MM.1S (cell line): ENCODE results near the gene NUBP1.

ENCODE experiments used
- DNase-seq: peaks from one replicate; pipeline ENCODE4 v3.0.0-alpha.2; 2015
- H2AFZ ChIP-seq: fragments of 300-600 bp; sonication (generic); 2 replicates; pipeline ENCODE4 v1.6.0; 2016; ENCODE audit warnings: antibody characterized with exemption, low read length
- H3F3A ChIP-seq: fragments of 300-600 bp; sonication (generic); 2 replicates; pipeline ENCODE4 v1.6.1; 2016; ENCODE audit warnings: mild to moderate bottlenecking, antibody characterized with exemption, low read length, moderate library complexity, mixed read lengths; ENCODE audit not compliant: insufficient read depth
- H3K27ac ChIP-seq: fragments of 300-600 bp; sonication (generic); 2 replicates; pipeline ENCODE4 v1.5.1; 2016; ENCODE audit warnings: mild to moderate bottlenecking, low read length
- H3K27me3 ChIP-seq: fragments of 300-600 bp; sonication (generic); replicated peaks from 2 replicates; pipeline ENCODE4 v1.6.0; 2016; ENCODE audit warnings: low read length; ENCODE audit not compliant: insufficient read depth
- H3K36me3 ChIP-seq: fragments of 300-600 bp; sonication (generic); replicated peaks from 2 replicates; pipeline ENCODE4 v1.6.1; 2016; ENCODE audit warnings: mild to moderate bottlenecking, low read length, mixed read lengths; ENCODE audit not compliant: insufficient read depth
- H3K4me1 ChIP-seq: fragments of 300-600 bp; sonication (generic); 2 replicates; pipeline ENCODE4 v1.6.1; 2016; ENCODE audit warnings: low read length, mixed read lengths
- H3K4me2 ChIP-seq: fragments of 300-600 bp; sonication (generic); 2 replicates; pipeline ENCODE4 v1.6.0; 2016; ENCODE audit warnings: low read depth, low read length
- H3K4me3 ChIP-seq: fragments of 300-600 bp; sonication (generic); 2 replicates; pipeline ENCODE4 v1.5.1; 2016; ENCODE audit warnings: low read length, mixed read lengths
- H3K79me2 ChIP-seq: fragments of 300-600 bp; sonication (generic); 2 replicates; pipeline ENCODE4 v1.6.1; 2016; ENCODE audit warnings: mixed run types, low read length, mixed read lengths
- H3K9ac ChIP-seq: fragments of 300-600 bp; sonication (generic); 2 replicates; pipeline ENCODE4 v1.6.1; 2016; ENCODE audit warnings: low read length, mixed read lengths
- H3K9me2 ChIP-seq: fragments of 300-600 bp; sonication (generic); replicated peaks from 2 replicates; pipeline ENCODE4 v1.6.1; 2016; ENCODE audit warnings: mild to moderate bottlenecking, low read length, mixed read lengths; ENCODE audit not compliant: insufficient read depth
- H3K9me3 ChIP-seq: fragments of 300-600 bp; sonication (generic); replicated peaks from 2 replicates; pipeline ENCODE4 v1.6.1; 2016; ENCODE audit warnings: mild to moderate bottlenecking, low read length, mixed read lengths; ENCODE audit not compliant: insufficient read depth
- H4K20me1 ChIP-seq: fragments of 300-600 bp; sonication (generic); 2 replicates; pipeline ENCODE4 v1.6.1; 2016; ENCODE audit warnings: mild to moderate bottlenecking, low read length, moderate library complexity, mixed read lengths; ENCODE audit not compliant: insufficient read depth
- EZH2 ChIP-seq: fragments of 300-600 bp; sonication (generic); optimal IDR thresholded peaks from 2 replicates; pipeline ENCODE3; 2017; ENCODE audit warnings: low read depth, mild to moderate bottlenecking, antibody characterized with exemption, low read length, mixed read lengths
- EZH2phosphoT487 ChIP-seq: fragments of 300-600 bp; sonication (generic); IDR thresholded peaks from 2 replicates; pipeline ENCODE4 v1.6.1; 2018; ENCODE audit warnings: antibody characterized with exemption, low read length
- TF ChIP-seq, protein P1 (sequence below): fragments of 300-600 bp; sonication (generic); IDR thresholded peaks from 2 replicates; pipeline ENCODE4 v1.5.1; 2016; ENCODE audit warnings: antibody characterized with exemption, low read length, mixed read lengths

NUBP1 gene

DNA sequence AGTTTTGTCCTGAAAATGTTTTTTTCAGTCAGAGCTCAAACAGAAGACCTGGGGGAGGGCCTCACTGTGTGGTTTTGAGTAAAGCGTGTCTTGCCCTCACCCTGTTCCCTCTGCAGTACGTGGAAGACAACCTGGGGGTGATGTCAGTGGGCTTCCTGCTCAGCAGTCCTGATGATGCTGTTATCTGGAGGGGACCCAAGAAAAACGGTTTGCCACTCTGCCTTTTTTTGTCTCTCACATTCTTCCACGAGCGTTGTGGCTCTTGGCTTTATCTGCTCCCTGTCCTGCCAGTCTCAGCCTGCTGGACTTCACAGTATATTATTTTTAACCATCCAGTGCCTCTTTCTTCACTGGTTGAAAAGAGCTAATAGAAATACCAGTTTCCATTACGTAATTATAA, 12.9 kb downstream of the NUBP1 start:
- no peaks in the 10 kb centered on the region for H3K36me3 ChIP-seq
- DNase-seq, result no peak
- H2AFZ ChIP-seq, result no peak overlapping the region
- no peak overlapping the region for H3K4me3 ChIP-seq
- H3K27ac ChIP-seq, result no peak overlapping the region
- H3K79me2 ChIP-seq, result no peaks in the 10 kb centered on the region
- no peaks in the 10 kb centered on the region for H3K4me1 ChIP-seq
- TF ChIP-seq EZH2, result no peak
- no peak for TF ChIP-seq EZH2phosphoT487
- TF ChIP-seq, protein P1, sequence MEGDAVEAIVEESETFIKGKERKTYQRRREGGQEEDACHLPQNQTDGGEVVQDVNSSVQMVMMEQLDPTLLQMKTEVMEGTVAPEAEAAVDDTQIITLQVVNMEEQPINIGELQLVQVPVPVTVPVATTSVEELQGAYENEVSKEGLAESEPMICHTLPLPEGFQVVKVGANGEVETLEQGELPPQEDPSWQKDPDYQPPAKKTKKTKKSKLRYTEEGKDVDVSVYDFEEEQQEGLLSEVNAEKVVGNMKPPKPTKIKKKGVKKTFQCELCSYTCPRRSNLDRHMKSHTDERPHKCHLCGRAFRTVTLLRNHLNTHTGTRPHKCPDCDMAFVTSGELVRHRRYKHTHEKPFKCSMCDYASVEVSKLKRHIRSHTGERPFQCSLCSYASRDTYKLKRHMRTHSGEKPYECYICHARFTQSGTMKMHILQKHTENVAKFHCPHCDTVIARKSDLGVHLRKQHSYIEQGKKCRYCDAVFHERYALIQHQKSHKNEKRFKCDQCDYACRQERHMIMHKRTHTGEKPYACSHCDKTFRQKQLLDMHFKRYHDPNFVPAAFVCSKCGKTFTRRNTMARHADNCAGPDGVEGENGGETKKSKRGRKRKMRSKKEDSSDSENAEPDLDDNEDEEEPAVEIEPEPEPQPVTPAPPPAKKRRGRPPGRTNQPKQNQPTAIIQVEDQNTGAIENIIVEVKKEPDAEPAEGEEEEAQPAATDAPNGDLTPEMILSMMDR, result no peak
- H3K4me2 ChIP-seq, result no peak overlapping the region
- H4K20me1 ChIP-seq, result no peaks in the 10 kb centered on the region
- H3K27me3 ChIP-seq, result no peaks in the 10 kb centered on the region
- no peak overlapping the region for H3K9ac ChIP-seq
- no peaks in the 10 kb centered on the region for H3K9me3 ChIP-seq
- no peaks in the 10 kb centered on the region for H3F3A ChIP-seq
- H3K9me2 ChIP-seq, result no peaks in the 10 kb centered on the region

DNA sequence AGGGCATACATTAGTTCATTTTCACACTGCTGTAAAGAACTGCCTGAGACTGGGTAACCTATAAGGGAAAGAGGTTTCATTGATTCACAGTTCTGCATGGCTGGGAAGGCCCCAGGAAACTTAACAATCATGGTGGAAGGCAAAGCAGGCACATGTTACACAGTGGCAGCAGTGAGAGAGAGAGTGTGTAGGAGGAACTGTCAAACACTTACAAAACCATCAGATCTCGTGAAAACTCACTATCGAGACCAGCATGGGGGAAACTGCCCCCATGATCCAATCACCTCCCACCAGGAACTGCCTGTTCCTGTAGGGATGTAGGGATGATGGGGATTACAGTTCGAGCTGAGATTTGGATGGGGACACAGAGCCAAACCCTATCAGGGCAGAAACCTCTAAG, 17.2 kb downstream of the NUBP1 start:
- TF ChIP-seq, protein P1, result no peak
- DNase-seq, result no peak

DNA sequence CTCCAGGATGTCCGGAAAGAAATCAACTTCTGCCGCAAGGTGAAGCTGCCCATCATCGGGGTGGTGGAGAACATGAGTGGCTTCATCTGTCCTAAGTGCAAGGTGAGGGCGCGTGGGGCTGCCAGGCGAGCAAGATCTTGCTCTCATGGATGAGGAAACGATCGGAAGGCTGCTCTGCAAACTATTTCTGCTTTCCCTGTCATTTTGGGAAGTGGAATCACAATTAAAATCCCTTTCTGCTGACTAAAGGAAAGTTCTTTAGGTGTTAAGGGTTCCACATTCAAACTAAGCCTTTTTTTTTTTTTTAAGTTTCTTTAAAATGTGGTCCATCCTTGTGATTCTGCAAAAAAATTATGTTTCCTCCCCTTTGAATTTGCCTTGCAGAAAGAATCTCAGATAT, 17.7 kb downstream of the NUBP1 start:
- no peak overlapping the region for H3K27ac ChIP-seq
- no peaks in the 10 kb centered on the region for H4K20me1 ChIP-seq
- no peaks in the 10 kb centered on the region for H3F3A ChIP-seq
- no peak overlapping the region for H3K4me3 ChIP-seq
- no peak overlapping the region for H3K4me2 ChIP-seq
- no peak overlapping the region for H2AFZ ChIP-seq
- H3K4me1 ChIP-seq, result no peaks in the 10 kb centered on the region
- H3K9ac ChIP-seq, result no peak overlapping the region
- H3K79me2 ChIP-seq, result no peaks in the 10 kb centered on the region
- H3K9me3 ChIP-seq, result no peaks in the 10 kb centered on the region
- no peaks in the 10 kb centered on the region for H3K9me2 ChIP-seq
- no peak for TF ChIP-seq EZH2phosphoT487
- no peak for TF ChIP-seq EZH2
- TF ChIP-seq, protein P1, result no peak
- H3K36me3 ChIP-seq, result no peaks in the 10 kb centered on the region
- no peak for DNase-seq
- no peaks in the 10 kb centered on the region for H3K27me3 ChIP-seq

More for the DNA sequence above, 17.2 kb downstream of the NUBP1 start:
- H3K79me2 ChIP-seq, result no peaks in the 10 kb centered on the region
- no peaks in the 10 kb centered on the region for H3F3A ChIP-seq
- H3K36me3 ChIP-seq, result no peaks in the 10 kb centered on the region
- no peaks in the 10 kb centered on the region for H3K9me2 ChIP-seq
- H3K4me3 ChIP-seq, result no peak overlapping the region
- no peak overlapping the region for H2AFZ ChIP-seq
- H3K27ac ChIP-seq, result no peak overlapping the region
- no peak overlapping the region for H3K9ac ChIP-seq
- H3K27me3 ChIP-seq, result no peaks in the 10 kb centered on the region
- no peaks in the 10 kb centered on the region for H3K9me3 ChIP-seq
- H4K20me1 ChIP-seq, result no peaks in the 10 kb centered on the region
- H3K4me2 ChIP-seq, result no peak overlapping the region
- no peaks in the 10 kb centered on the region for H3K4me1 ChIP-seq
